GDM1 (cell line): Measurements from ENCODE around the gene CLEC4E.
"Not testable (repeated sequence)": the region's sequence is repeated elsewhere in the genome, so short reads cannot be mapped to it uniquely, and the experiment has no call there.

Experiments
- DNase-seq: peaks from one replicate; lab custom pipeline; 2025; lab: John Stamatoyannopoulos, UW

Gene CLEC4E

DNA sequence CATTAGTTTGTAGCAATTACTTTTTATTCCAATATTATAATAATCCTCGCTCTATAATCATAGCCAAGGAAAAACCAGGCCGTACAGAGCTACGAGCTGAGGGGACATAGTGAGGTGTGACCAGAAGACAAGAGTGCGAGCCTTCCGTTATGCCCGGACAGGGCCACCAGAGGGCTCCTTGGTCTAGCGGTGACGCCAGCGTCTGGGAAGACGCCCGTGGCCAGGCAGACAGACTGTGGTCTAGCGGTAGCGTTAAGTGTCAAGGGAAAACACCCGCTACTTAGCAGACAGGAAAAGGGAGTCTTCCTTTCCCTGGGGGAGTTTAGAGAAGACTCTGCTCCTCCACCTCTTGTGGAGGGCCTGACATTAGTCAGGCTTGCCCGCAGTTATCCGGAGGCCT lies 2.9 kb downstream of the CLEC4E start:
- DNase-seq: not testable (repeated sequence)

DNA sequence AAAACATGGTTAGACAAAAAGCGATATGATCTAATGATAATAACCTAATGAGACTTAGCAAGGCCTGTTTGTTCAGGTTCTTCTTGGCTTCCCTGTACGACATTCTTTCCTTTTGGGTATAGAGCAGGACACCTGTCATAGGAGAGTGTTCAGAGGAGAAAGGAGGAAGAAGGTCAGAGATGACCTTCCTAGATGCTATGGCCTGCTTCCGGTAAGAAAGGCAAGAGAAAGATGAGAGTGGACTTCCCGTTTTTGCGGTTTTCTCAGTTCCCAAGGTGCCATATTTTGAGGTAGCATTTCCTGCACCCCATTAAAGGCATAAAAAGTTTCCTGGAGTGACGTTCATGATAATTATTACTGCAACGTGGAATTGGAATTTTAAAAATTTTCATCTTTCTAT lies 8.7 kb downstream of the CLEC4E start:
- DNase-seq: no peak

DNA sequence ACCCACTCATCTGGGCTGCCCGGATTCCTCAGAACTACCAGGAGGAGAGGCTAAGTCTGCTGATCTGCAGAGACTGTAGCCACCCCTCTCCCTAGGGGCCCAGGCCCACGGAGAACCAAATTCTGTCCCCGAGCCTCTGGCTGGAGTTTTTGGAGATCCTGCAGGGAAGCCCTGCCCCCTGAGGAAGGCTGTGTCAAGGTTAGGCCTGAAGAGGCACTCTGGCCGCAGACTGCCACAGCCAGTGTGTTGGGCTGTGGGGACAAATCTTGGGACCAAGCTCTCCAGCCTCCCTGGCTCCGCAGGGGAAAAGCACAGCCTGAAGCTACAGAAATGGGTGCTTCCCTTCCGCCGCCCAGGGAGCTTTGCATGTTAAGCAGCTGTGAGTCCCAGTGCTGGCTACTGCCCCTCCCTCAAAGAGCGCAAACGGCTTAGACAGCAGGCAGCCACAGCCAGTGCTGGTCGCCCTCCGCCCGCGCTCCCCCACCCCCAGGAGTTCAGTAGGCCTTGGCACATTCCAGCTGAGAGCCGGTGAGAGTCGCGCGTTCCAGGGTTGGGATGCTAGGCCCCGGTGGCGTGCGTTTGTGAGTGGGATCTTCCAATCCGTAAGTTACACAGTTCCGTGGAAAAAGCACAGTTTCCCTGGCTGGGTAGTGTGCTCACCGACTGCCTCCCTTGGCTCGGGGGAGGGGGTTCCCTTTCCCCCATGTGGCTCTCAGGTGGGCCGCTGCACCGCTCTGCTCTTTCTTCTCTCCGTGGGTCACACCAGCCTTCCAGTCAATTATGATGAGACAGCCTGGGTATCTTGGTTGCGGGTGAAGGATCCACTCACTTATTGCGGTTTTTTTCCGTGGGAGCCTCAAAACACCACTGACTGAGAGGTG lies 13.2 kb downstream of the CLEC4E start:
- no peak for DNase-seq

DNA sequence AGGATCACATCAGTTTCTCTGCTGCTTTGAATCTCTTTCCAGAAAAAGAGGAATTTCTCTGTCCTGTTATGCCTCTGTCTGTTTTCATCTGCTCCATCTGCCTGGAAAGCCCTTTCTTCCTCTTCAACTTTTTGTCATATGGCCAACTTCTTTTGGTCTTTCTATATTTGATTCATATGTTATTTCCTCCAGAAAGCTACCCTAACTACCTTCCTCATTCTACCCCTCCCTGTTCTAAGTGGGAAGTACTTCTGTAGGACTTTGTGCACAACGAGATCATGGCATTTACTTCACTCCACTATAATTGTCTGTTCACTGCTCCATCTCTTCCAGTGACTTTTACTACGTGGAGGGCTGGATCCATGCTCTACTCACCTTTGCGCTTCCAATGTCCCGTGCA lies 21.5 kb downstream of the CLEC4E start:
- DNase-seq: peak; percentile 18

DNA sequence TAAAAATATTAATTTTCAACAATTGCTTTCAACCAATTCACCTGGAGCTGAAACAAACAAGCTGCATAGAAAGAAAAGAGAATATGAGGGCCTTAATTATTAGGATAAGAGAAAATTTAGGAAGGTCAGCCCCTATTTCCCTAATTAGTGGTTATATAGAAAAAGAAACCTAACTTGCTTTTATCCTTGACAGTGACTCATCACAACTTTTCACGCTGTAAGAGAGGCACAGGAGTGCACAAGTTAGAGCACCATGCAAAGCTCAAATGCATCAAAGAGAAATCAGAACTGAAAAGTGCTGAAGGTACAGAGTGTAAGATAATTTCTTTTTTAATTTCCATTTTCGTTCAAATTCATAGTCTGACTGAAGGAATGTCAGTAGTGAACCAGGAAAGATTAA lies 22.7 kb downstream of the CLEC4E start:
- no peak for DNase-seq

DNA sequence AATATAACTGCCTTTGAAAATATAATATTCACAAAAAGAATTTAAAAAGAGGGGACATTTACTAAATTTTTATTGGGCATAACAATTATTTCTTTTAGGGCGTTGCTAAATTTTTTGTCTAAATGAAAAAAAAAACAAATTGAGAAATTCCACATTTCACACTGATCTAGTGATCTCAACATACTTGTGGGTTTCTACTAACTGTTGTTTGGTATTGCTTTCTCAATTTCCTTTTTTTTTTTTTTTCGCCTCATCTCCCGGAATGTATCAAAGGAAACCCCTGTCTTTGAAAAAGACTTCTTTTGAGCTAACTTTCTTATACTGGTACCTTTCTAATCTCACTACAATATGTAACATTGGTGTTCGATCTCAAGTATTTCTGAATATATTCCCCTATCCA lies 27.4 kb downstream of the CLEC4E start, which contains the start of gene CLEC4D:
Gene CLEC4D (plus strand): TSS at position 248 of the 400 bp plus-strand sequence. CDS start 230 bp downstream, outside the sequence.
- DNase-seq: no peak

DNA sequence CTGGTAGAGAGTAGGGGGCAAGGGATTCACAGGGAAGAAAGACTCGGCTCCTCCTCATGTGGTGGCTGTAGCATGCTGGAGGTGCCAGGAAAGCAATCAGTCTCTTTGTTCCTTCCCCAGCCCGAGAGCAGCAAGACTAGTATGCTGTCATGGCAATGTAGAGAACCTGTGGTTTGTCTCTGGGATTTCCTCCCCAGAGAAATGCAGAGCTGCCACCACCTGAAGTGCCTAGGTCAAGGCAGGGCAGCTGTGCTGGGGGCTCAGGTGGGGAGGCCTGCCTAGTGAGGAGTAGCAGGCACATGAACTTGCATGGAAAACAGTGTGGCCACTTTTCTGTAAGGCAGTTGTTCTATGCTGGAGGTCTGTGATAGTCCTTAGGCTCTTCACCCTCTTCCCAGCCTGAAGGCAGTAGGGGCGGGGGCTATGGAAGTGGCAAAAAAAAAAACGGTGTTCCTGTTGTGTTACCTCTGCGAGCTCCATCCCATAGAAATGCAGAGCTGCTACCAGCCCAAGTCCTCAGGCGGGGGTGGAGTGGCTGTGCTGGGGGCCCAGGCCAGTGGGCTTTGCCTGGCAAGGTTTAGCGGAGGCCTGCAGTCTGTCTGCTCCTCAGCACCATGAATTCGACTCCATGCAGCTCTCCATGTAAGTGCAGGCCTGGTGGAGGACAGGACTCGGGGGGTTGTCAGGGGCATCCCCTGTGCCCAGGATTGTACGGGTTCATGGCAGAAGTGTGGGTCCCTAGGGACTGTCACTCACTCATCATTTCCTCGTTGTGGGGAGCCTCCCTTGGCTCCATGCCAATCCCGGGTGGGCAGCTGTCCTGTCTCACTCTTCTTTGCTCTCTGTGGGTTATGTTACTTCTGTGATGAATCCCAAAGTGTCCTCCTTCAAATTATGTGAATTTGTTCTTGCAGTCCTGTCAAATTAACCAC lies 31.5 kb downstream of the CLEC4E start:
- no peak for DNase-seq

DNA sequence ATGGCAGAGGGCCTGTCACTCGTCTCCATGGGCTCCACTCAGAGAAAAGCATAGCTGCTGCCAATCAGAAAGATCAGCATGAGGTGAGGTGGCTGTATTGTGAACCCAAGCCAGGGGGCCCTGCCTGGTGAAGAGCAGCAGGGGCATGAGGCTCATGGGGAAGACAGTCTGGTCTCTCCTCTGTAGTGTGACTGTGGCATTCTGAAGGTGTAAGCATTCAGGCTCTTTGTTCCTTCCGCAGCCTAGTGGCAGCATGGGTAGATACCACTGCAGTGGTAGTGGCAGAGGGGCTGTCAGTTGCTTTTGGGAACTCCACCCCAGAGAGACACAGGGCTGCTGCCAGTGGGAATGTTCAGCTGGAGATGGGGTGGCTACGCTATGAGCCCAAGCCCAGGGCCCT lies 32.5 kb downstream of the CLEC4E start:
- DNase-seq: no peak

DNA sequence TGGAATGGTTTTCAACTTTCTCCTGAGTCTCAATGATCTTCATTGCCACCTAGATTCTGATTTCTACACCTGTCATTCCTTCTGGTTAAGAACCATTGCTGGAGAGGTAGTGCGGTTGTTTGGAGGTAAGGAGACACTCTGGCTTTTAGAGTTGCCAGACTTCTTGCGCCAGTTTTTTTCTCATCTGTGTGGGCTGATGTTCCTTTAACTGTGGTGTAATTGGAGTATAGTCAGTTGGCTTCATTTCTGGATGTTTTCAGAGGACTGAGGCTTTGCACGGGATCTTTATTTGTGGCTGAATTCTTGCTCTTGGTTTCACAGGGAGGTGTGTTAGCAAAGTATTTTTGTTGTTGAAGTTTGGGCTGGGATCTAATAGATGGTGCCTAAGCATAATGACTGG lies 33.1 kb downstream of the CLEC4E start:
- no peak for DNase-seq

DNA sequence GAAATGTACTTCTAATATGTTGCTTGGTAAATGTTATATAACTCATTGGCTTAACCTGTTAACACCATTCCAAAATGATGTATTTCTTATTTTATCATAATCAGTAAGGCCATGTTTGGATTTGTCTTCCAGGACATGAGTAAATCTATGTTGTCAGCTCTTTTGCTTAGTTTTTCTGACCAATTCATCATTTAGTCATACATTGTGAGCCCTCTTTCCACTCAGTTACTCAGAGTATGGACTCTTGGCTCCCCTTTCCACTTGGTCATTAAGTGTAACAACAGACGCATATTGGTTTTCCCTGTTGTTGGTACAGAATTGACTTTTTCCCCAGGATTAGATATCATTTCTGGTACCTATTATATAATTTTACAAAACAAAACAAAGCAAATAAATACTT lies 36.4 kb downstream of the CLEC4E start:
- no peak for DNase-seq

DNA sequence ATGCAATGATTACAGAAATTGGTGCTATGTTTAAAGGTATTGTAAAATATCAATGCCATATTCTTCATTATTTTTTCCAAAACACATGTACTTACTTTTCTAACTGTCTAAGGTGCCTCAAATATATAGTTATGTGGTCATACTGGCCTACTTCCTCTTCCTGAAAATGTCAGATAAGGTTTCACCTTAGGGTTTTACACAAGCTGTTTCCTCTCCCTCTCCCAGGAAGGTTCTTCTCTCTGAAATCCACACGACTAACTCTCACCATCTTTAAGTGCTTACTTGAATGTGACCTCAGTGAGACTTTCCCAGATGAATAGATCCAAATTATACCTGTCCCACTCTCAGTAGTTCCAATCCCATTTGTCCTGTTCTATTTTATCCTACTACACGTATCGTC lies 39.0 kb downstream of the CLEC4E start:
- peak; percentile 3 for DNase-seq

DNA sequence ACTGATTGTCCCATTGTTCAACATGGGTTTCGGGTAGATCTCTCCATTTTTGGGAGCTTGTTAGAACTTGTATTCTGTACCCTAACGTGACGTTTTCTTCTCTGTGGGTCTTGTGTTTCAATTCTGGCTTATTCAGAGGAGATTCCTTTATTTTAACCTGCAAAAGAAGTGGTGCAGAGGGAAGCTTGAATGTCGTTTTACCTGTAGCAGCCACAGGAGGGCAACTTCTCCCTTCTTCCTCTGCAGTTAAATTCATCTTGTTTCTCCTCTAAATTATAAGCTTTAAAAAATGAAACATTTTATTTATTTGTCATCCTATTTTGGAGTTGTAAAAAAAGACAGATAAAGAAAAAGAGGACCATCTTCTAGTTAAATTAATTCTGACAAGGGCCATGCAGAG lies 41.1 kb downstream of the CLEC4E start:
- no peak for DNase-seq

DNA sequence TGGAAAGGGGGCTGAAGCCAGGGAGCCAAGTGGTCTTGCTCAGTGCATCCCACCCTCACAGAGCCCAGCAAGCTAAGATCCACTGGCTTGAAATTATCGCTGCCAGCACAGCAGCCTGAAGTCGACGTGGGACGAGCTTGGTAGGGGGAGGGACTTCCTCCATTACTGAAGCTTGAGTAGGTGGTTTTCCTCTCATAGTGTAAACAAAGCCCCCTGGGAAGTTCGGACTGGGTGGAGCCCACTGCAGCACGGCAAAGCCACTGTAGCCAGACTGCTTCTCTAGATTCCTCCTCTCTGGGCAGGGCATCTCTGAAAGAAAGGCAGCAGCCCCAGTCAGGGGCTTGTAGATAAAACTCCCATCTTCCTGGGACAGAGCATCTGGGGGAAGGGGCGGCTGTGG lies 44.6 kb downstream of the CLEC4E start:
- DNase-seq: not testable (repeated sequence)

DNA sequence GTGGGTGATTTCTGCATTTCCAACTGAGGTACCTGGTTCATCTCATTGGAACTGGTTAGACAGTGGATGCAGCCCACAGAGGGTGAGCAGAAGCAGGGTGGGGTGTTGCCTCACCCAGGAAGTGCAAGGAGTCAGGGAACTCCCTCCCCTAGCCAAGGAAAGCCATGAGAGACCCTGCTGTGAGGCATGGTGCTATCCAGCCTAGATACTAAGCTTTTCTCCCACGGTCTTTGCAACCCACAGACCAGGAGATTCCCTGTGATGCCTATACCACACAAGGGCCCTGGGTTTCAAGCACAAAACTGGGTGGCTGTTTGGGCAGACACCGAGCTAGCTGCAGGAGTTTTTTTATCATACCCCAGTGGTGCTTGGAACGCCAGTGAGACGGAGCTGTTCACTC lies 45.0 kb downstream of the CLEC4E start:
- not testable (repeated sequence) for DNase-seq

DNA sequence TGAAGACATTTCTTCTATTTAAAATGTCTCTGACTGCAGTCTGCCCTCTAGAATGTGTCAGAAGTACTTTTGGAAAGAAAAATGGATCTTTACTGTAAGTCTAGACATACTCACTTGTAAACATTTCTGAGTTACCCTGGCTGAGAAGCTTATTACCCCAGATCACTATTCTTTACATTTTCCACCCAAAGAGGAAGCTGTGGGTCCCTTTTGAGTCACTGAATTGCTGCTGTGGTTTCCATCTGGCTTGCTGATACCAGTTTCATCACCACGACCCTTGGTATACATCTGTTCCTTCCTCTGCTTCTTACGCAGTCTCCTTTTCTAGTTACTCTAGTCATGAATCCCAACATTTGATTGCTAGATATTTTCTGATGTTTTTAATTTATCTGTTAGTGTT lies 47.6 kb downstream of the CLEC4E start:
- DNase-seq: peak; percentile 48

DNA sequence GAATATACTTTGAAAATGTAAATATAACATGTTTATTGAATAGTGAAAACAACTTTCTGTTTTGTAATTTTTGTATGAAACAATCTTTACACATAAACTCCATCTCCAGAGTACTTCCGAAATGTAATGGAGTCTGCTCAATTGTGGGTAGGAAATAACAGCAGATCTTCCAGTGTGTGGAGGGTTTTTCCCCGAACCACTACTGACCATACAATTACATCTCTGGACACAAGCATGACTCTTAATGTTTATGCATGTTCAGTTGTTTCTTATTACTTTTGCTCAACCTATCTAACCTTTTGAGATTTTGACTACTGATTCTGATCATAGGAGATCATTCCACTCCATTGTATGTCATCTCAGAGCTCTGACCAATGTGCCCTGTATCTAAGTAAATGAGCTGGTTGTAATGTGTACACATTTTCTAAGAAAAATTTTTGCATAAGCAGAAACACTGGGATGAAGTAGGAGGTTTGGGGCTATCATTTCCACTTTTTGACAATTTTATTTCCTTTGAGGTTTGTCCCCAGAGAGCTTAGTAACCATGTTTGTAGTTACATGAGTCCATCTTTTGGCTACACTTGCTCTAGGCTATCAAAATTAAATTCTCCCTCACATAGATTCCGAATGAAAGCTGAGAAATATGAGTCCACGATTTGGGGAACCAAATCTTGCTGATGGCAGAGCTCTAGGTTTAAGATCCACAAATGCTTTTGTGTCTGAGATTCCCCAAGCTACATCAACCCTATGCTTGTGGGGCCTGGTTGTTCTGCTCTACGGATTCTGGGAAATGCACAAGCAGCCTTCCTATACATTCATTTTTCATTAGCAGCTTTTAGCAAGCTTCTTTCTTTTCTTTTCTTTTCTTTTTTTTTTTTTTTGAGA lies 48.8 kb downstream of the CLEC4E start:
- no peak for DNase-seq
